Erythroblast (primary cell): ENCODE results near the gene NGB.

ENCODE experiments used
- GATA1 ChIP-seq: IDR thresholded peaks from 2 replicates; pipeline ENCODE4 v1.6.1; 2011; ENCODE audit warnings: low read depth, mild to moderate bottlenecking, control low read depth, low read length, moderate library complexity
- POLR2A ChIP-seq: IDR thresholded peaks from 2 replicates; pipeline ENCODE4 v1.6.1; 2011; ENCODE audit warnings: mild to moderate bottlenecking, low read length

- TF ChIP-seq POLR2A: no peak
- TF ChIP-seq GATA1: no peak
Observed at GRCh38 chr14:77286576-77286975, 15.6 kb upstream of the NGB start.
